Peyer's patch (tissue), 4 donors: ENCODE results near the gene CPAMD8.
"Not testable (repeated sequence)": the region's sequence is repeated elsewhere in the genome, so short reads cannot be mapped to it uniquely, and the experiment has no call there.

Experiments
- CTCF ChIP-seq, 6 experiments: fragments of 450-650 bp in 4 of 6; fragments of 200-600 bp in 2 of 6; sonication (generic) in 1 of 6; IDR thresholded peaks; one replicate each; pipeline ENCODE4 v1.5.1; 2017 to 2019; ENCODE audit warnings: antibody characterized with exemption in 6 of 6, mild to moderate bottlenecking in 3 of 6, moderate library complexity in 1 of 6
- POLR2A ChIP-seq, 2 donors: fragments of 450-650 bp; IDR thresholded peaks; one replicate each; pipeline ENCODE4 v1.5.1; 2017; ENCODE audit warnings: antibody characterized with exemption in 2 of 2, mild to moderate bottlenecking in 2 of 2, moderate library complexity in 2 of 2

- not testable (repeated sequence) for TF ChIP-seq CTCF, POLR2A (IDR thresholded peaks at IDR 0.05)
These were observed 1.7 kb downstream of the CPAMD8 start for GRCh38 chr19:17024941-17025340.
